ENCODE results near the gene CALML5.

CALML5 gene

GRCh38 chr10:5479481-5480161 lies 19.7 kb downstream of the CALML5 start:
- TF ChIP-seq, protein P1, sequence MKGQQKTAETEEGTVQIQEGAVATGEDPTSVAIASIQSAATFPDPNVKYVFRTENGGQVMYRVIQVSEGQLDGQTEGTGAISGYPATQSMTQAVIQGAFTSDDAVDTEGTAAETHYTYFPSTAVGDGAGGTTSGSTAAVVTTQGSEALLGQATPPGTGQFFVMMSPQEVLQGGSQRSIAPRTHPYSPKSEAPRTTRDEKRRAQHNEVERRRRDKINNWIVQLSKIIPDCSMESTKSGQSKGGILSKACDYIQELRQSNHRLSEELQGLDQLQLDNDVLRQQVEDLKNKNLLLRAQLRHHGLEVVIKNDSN (IDR thresholded peaks at IDR 0.05): no peak
- no peak for TF ChIP-seq EGR1 (IDR thresholded peaks at IDR 0.05)
- TF ChIP-seq RAD21 (IDR thresholded peaks at IDR 0.05; ENCODE audit: low read depth): no peak
- TF ChIP-seq CREB1 (IDR thresholded peaks at IDR 0.05; ENCODE audit: low read depth): no peak
- TF ChIP-seq YY1 (IDR thresholded peaks at IDR 0.05; ENCODE audit: low read depth): no peak
- TF ChIP-seq, protein P2, sequence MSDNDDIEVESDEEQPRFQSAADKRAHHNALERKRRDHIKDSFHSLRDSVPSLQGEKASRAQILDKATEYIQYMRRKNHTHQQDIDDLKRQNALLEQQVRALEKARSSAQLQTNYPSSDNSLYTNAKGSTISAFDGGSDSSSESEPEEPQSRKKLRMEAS (IDR thresholded peaks at IDR 0.05): no peak
- no peak for TF ChIP-seq CEBPB (IDR thresholded peaks at IDR 0.05)
- no peak for TF ChIP-seq REST (IDR thresholded peaks at IDR 0.05; ENCODE audit: low read depth)
- no peak for TF ChIP-seq FOXM1 (IDR thresholded peaks at IDR 0.05; ENCODE audit: borderline replicate concordance, low read depth)

- no peak for TF ChIP-seq RAD21 (IDR thresholded peaks at IDR 0.05; ENCODE audit: low read depth)
- TF ChIP-seq, protein P2 (IDR thresholded peaks at IDR 0.05): no peak
Measured at GRCh38 chr10:5478694-5479305, 20.6 kb downstream of the CALML5 start.

DNA sequence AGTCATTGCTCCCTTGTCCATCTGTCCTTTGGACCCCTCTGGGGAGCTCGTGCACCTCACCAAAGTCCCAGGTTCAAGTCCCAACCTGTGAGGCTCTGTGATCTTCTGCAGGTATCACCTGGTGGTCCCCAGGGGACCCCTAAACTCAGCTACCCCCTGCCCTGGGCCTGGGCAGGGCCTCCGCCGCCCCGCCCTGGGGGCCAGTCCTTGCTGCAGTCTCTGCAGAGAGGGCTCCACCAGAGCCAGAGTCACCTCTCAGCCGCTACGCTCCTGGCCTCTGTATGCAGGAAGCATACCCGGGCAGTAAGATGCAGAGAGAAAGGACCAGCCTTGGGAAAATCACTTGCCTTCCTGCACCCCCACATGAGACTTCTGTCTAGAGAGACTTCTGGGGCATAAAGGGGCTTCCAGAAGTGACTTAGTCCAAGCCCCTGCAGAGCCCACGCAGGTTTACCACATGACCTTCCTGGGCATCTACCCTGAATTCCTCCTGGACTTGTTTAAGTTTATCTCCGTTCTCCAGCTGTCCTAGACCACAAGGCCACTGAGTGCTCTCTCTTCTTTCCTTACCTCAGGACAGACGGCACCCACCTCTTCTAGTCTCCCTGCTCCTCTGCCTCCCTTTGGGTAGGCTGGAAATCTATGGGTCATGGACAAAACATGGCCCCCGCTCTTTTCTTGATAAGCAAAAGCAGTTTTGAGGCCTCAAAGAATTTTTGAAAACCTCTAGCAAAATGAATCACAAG lies 21.2 kb downstream of the CALML5 start:
- TF ChIP-seq YY1 (IDR thresholded peaks at IDR 0.05; ENCODE audit: low read depth) (no peak), EP300 (IDR thresholded peaks at IDR 0.05; ENCODE audit: borderline replicate concordance) (no peak), TCF12 (IDR thresholded peaks at IDR 0.05; ENCODE audit: low read depth) (no peak), TEAD4 (IDR thresholded peaks at IDR 0.05) (no peak), ZBTB7A (IDR thresholded peaks at IDR 0.05; ENCODE audit: low read depth) (no peak), REST (IDR thresholded peaks at IDR 0.05; ENCODE audit: low read depth) (no peak), CREB1 (IDR thresholded peaks at IDR 0.05; ENCODE audit: low read depth) (no peak), NFIC (IDR thresholded peaks at IDR 0.05) (no peak), EGR1 (IDR thresholded peaks at IDR 0.05) (no peak), TAF1 (IDR thresholded peaks at IDR 0.05; ENCODE audit: low read depth) (no peak), FOXM1 (IDR thresholded peaks at IDR 0.05; ENCODE audit: borderline replicate concordance, low read depth) (no peak), RAD21 (IDR thresholded peaks at IDR 0.05; ENCODE audit: low read depth) (no peak), CEBPB (IDR thresholded peaks at IDR 0.05) (no peak)
- TF ChIP-seq, protein P1 (IDR thresholded peaks at IDR 0.05): no peak
- TF ChIP-seq, protein P2 (IDR thresholded peaks at IDR 0.05): no peak

DNA sequence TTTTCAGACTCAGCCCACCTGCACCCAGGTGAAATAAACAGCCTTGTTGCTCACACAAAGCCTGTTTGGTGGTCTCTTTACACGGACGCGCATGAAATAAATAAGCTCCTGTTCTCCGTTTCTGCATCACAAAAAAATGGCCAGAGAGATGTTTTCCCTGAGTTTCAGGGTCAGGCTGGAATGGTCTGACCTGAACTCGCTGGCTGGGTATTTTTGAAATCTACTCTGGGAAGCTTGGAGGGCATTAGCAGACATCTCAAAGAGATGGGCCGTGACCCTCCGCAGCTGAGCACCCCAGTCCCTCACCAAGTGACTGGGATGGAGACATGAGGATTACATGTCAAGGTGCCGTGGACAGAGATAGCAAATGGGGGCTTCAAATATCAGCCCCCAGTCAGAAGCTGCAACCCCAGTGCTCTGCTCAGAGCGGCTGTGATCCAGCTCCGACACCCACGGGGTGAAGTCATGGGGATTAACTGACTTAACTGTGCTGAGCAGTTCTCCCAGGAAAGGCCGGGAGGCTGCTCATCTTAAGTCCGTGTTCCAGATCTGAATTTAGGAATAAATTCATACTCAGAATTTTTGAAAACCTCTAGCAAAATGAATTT lies 22.3 kb downstream of the CALML5 start:
- TF ChIP-seq YY1 (IDR thresholded peaks at IDR 0.05; ENCODE audit: low read depth) (no peak), CEBPB (IDR thresholded peaks at IDR 0.05) (no peak), CREB1 (IDR thresholded peaks at IDR 0.05; ENCODE audit: low read depth) (no peak), FOXM1 (IDR thresholded peaks at IDR 0.05; ENCODE audit: borderline replicate concordance, low read depth) (no peak), TAF1 (IDR thresholded peaks at IDR 0.05; ENCODE audit: low read depth) (no peak), RAD21 (IDR thresholded peaks at IDR 0.05; ENCODE audit: low read depth) (no peak), TEAD4 (IDR thresholded peaks at IDR 0.05) (no peak), REST (IDR thresholded peaks at IDR 0.05; ENCODE audit: low read depth) (no peak), NFIC (IDR thresholded peaks at IDR 0.05) (no peak), EGR1 (IDR thresholded peaks at IDR 0.05) (no peak), EP300 (IDR thresholded peaks at IDR 0.05; ENCODE audit: borderline replicate concordance) (no peak), TCF12 (IDR thresholded peaks at IDR 0.05; ENCODE audit: low read depth) (no peak), ZBTB7A (IDR thresholded peaks at IDR 0.05; ENCODE audit: low read depth) (no peak)
- TF ChIP-seq, protein P2 (IDR thresholded peaks at IDR 0.05): no peak
- TF ChIP-seq, protein P1 (IDR thresholded peaks at IDR 0.05): no peak
